OCI-M1 (cell line): ENCODE measurements around the gene ITGB2.

Experiments used
- DNase-seq: peaks from one replicate; lab custom pipeline; 2025; lab: John Stamatoyannopoulos, UW

ITGB2 gene

DNA sequence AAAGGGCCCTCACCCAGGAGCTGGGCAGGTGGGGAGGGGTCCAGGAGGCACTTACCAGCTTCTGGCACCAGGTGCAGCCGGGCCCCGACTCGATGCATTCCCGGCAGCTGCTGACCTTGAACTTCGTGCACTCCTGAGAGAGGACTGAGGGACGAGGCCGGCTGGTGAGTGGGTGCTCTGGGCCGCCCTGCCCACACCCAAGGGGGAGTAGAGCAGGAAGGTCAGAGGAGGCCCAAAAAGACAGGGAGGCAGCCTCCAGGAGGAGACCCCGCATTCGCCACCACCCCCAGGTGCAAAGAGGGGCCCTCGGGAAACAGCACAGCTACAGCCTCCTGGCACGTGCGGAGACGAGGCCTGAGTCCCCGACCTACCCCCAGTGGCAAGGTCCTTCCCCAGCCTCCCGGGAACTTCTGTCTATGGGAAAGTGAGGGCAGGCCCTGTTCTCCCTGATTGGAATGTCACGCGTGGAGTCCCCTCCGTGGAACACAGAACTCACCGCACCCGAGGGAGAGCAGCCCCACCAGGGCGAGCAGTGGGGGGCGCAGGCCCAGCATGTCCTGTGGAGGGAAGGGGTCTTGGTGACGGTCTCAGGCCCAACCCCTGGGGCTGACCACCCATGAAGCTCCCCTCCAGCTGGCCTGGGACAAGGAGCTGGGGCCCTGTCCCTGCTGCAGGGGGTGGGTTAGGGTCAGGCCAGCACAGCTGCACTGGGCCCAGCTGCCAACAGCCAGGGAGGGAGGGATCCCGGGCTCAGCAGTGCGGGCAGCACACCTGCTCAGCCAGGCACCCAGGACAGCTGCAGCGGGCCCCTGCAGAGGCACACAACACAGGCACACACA, 10.3 kb downstream of the ITGB2 start:
- no peak for DNase-seq

DNA sequence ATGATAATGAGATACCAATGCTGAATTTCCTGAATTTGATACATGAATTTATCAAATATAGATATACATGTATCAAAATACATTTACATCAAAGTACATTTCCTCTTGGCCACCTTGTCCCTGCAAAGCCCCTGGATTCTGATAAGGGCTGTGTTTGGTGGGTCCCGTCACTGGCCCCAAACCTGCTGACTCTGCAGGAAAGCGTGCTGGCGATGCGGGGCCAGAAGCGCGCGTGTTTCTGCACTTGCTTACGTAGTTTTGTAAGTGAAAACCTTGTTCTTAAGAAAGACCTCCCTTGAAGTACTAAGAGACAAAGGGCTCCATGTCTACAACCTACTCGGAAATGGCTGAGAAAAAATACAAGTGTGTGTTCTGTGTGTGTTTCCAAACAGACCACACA, 11.0 kb downstream of the ITGB2 start:
- no peak for DNase-seq

DNA sequence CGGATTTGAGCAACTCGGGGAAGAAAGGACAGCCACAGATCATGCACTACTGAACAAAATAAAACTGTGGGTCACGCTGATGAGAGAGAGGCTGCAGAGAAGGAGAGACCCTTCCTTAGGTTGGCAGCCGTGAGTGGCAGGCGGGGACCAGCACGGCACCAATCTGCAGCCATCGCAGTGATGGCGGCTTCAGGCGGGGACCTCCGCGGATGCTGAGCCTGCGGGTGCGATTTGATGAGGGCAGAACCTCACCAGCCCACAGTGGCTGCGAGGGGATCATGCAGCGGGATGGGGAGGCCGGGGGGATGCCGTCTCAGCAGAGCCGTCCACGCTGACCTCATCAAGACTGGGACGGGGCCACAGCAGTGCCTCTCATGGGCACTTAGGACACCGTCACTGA, 11.8 kb downstream of the ITGB2 start:
- DNase-seq = no peak

DNA sequence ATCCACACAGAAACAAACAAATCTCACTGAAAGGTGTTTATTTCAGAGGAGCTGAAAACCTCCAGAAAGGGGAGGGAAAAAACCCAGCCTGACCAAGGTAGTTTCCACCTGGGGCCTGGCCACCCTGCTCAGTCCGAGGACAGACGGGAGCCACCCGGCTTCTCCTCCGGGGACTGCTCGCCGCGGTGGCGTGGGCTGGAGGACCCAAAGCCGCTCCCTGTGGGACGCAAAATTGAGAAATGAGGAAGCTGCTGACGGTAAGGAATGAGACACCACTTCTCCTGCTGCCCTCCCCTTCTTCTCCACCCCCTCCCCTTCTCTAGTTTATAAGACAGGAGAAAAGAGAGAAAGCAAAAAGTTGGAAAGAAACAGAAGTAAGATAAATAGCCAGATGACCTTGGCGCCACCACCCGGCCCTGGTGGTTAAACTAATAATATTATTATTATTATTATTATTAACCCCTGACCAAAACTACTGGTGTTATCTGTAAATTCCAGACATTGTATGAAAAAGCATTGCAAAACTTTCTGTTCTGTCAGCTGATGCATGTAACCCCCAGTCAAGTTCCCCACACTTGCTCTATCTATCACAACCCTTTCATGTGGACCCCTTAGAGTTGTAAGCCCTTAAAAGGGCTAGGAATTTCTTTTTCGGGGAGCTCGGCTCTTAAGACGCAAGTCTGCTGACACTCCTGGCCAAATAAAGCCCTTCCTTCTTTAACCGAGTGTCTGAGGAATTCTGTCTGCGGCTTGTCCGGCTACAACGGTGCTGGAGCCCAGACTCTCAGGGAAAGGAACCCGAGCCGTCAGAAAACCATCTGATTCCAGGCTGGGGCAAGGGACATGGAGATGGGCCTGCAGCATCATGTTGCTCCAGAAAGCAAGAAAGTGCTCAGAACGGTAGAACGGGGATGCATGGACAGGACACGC, 12.5 kb downstream of the ITGB2 start:
- DNase-seq = peak; percentile 87

DNA sequence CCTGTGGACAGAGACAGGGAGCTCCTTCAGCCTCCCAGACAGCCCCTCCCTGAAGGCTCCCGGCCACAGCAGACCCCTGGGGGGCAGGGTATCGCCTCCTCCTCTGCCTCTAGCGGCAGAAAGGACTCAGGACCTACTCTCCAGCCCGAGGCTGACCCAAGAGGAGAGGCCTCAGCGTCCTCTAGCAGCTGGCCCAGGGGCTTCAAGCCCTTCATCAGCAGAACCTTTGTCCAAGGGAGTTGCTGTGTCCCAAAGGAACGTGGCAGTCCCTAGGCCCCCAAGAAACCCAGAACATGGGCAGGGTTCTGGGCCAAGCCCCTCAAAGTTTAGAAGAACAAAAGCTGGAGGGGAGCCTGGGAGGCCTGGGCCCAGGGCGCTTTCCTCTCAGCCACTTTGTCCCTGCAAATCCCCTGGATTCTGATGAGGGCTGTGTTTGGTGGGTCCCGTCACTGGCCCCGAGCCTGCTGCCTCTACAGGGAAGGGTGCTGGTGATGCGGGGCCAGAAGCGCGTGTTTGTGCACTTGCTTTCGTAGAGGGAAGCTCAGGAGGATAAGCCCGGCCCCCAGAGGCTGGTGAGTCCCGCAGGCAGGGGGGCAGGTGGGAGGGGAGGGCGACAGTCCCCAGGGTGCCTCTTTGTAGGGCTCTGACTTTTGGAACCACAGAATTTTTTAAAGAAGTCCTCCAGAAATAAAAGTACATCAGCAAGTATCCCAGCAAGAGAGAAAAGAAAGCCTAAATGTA, 13.3 kb downstream of the ITGB2 start:
- DNase-seq = peak; percentile 31

DNA sequence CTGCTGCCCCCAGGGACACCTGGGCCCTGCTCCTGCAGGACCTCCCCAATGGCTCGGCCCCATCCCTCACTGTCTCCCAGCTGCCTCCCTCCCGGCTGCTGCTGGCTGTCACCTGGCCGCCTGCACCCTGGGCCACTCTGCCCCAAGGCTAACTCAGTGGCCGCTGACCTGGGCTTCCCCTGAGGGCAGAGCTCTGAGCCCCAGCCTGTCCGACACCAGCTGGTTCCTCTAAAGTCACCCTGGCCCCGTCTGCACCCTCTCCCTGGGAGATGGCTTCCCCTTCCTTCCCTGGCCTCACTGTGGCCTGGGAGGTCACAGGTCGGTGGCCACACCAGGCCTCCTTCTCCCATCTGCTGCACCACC, 15.0 kb downstream of the ITGB2 start:
- DNase-seq = no peak

DNA sequence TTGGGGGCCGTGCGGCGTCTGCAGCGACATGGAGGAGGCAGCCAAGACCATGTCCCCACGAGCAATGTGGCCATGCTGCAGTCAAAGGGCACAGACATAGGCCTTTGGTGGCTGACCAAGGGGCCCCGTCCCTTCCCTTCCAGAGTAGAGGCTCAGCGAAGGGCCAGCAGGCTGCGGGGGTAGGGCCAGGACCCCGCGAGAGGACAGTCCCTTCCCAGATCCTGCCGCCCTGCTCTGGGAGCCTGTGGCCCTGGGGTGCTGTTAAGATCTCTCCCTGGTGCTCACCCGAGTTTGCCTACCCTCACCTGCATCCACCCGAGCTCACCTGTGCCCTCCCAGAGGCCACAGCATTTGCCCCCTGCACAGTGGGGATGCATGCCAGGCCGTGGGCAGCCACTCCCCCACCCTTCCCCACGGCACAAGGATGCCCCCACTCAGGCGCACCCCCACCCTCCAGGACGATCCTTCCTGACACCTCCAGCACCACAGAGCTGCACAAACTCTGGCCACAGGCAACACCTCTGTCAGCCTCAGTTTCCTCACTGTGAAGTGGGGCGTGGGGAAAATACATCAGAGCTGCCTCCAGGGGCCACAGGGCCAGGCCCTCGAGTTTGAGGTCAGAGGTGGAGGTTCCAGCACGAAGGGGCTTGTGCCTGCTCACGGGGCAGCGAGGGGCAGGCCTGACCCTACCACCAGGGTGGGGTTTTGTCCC, 15.5 kb downstream of the ITGB2 start:
- DNase-seq = no peak

DNA sequence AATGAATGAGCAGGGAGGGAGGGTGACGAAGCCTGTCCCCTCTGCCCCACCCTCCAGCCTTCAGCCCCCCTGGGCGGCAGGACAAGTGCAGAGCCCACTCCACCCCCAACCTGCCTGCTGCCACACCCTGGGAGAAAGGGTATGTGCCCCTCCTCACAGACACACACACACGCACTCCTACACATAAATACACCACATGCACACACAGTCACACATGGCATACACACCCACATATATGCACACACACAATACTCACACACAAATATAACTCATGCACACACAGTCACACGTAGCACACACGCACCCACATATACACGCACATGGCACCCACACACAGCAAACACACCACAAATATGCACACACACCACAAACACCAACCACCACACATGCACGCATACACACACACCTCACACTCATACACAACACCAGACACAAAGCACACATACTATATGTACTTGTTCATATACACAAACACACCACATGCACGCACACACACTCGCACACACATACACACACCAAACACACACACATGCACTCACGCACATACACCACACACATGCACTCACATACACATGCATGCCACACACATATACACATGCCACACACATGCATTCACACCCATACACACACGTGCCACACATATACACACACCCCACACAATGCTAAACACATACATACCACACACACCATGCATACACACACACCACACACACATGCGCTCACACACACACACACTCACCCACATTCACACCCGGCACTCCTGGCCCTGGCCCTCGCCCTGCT, 16.4 kb downstream of the ITGB2 start:
- no peak for DNase-seq

DNA sequence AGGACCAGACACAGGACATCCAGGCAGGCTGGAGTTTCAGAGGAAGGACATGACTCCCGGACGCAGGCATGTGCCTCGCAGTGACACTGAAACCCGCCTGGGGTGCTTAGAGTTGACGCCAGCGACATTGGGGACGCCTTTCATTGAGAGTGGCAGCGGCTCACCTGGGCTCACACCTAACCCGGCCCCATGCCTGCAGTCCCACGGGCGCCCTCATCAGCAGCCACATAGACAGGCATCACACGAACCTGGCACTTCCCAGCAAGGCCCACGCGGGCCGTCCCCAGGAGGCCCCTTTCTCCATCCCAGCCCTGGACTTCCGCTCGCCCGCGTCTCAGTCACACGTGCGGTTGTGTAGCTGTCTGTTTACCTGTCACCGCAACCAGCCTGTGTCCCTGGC, 17.0 kb downstream of the ITGB2 start:
- no peak for DNase-seq

DNA sequence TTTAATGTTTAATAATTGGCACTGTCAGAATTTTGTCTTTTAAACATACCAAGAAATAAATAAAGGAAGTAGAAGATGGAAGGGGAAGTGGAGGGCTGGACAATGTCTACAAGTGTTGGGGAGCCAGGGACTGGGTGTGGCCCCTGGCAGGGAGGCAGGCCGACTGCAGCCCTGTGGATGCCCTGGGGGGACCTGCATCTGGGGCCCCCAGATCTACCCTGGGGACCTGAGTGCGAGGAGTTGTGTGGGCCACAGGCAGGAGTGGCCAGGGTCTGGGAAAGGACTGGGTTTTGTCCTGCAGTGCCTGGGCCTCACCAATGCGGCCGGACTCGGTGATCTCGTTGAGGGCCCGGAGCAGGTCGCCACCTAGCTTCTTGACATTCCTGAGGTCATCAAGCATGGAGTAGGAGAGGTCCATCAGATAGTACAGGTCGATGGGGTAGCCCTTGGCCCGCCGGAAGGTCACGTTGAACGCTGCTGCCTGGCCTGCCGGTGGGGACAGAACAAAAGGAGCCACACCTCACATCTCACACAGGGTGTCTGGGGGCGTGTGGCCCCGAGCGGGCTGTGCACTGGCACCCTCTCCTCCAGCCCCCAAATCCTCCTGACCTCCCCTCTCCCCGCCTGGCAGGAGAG, 17.5 kb downstream of the ITGB2 start:
- no peak for DNase-seq

DNA sequence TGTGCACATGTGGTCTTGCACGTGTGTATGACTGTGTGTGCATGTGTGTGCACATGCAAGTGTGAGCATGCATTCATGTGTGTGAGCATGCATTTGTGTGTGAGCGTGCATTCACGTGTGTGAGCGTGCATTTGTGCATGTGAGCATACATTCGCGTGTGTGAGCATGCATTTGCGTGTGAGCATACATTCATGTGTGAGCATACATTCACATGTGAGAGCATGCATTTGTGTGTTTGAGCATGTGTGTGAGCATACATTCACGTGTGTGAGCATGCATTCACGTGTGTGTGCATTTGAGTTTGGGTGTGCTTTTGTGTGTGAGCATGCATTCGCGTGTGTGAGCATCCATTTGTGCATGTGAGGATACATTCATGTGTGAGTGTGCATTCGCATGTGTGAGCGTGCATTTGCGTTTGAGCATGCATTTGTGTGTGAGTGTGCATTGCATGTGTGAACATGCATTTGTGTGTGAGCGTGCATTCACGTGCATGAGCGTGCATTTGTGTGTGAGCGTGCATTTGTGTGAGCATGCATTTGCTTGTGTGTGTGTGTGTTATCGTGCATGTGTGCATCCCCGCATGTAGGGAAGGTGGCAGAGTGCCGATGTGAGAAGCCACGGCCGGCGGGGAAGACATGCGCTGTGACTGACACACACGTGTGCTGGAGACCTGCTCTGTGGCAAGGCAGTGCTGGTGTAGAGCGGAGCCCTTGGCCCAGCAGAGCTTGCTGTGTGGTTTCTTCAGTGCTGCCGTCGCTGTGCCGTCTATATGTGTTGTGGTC, 18.2 kb downstream of the ITGB2 start:
- no peak for DNase-seq

DNA sequence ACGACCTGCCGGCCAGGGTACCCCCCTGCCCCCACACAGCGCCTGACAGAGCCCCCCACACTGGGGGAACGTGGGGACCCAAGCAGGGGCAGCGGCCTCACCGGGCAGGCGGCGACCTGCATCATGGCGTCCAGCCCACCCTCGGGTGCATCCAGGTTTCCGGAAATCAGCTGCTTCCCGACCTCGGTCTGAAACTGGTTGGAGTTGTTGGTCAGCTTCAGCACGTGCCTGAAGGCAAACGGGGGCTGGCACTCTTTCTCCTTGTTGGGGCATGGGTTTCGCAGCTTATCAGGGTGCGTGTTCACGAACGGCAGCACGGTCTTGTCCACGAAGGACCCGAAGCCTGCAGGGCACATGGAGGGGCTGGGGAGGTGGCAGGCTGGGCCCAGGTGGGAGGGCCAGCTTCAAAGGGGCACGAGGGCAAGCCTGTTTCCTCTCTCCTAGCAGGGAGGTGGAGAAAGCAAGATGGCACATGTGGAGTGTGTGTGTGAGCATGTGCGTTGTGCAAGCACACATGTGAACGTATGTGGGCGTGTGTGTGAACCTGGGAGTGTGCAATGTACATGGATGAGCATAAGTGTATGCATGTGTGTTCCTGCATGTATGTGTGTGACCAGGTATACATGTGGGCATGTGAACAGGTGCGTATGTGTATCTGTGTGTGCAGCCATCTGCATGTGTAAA, 19.2 kb downstream of the ITGB2 start:
- no peak for DNase-seq

DNA sequence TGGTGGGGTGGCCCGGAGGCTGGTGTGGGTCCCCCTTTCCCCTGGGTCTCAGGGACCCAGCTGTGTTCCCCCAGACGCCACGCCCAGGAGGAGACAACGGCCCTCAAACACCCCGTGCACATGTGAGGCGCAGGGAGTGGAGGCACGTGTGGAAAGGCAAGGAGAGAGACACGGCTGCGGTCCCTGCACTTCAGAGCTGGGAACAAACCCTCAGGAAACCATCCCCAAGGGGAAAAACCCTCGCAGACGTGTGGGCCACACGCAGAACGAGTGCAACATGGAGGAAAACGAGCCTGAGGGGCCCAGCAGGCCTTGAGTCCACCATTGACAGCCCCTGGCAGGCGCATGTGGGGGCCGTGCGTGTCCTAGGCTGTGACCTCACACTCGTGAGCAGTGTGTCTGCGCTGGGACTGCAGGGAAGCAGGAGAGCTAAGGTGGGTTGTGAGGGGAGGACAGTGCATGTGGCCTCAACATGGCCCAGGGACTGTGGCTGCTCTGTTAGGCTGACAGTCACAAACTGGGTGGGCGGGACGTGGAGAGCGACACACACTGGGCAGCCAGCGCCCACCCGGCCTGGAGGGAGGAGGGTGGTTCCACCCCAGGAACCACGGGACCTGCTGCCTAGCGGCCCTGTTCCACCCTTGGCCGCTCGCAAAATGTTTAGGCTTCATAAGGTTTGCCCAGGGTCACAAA, 20.0 kb downstream of the ITGB2 start:
- no peak for DNase-seq

DNA sequence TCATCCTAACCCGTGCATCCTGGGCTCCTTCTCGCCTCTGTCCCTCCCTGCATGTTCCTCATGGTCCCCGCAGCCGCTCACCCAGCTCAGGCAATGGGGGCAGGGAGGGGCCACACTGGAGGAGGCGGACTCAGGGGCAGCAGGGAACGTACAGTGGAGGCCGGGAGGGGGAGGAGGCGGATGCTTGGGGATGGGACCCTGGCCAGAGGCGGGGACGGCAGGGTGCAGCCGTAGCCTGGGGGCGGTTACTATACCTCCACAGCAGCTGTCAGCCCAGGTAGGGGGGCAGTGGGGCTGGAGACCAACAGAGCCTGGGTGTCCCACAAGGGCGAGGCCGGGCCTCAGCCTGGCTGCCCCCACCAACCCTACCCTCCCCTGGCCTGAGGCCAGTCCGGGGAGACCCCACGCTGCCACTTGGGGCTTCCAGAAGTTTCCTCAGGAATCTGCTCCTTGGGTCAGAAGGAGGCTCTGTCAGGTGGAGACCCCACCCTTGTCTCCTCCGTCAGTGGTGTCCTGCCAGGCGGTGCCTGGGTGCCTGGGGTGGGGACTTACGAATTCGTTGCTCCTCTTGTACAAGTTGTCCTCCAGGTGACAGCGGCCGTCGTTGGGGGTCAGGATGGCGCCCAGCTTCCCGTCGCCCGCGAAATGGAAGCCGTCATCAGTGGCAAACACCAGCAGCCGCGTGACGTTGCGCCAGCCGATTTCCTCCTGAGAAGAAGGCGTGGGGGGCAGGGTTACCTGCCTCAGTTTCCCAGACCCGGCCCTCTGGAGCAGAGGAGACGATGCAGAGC, 20.7 kb downstream of the ITGB2 start:
- no peak for DNase-seq

DNA sequence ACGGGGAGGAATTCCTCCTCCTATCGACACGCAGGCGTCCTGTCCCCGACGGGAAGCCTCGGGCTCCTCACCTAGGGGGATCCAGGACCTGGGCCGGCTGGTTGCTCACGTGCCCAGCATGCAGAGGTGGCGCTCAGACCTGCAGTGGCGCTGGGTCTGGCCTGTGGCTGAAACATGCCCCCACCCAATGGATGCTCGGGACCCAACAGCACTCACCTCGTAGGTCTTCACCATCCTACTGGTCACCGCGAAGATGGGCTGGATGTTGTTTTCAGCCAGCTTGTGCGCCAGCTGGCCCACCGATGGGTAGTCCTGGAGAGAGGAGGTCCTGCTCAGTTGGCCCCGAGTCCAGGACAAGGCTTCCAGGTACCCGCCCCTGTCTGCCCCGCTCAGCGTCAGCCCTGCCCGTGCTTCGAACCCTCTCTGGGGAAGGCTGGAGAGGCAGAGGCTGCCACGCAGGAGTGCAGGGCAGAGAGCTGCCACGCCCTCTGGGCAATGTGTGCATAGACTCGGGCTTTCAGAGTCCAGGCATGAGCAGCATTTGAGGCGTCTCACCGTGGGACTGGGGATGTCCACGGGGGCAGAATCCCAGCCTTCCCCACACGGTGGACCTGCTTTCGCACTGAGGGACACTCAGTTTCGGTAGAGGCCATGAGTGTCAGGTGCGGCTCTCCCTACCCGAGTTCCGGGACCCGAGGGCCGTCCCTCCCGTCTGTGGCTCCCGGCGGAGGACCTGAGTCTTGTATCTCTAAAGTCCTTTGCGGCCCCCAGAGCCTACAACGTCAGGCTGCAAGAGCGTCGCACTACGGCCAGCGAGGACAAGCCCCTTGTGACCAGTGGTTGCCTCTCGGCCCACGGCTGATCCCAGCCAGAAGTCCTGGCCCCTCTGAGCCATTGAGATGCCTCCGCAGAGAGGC, 21.6 kb downstream of the ITGB2 start:
- no peak for DNase-seq

DNA sequence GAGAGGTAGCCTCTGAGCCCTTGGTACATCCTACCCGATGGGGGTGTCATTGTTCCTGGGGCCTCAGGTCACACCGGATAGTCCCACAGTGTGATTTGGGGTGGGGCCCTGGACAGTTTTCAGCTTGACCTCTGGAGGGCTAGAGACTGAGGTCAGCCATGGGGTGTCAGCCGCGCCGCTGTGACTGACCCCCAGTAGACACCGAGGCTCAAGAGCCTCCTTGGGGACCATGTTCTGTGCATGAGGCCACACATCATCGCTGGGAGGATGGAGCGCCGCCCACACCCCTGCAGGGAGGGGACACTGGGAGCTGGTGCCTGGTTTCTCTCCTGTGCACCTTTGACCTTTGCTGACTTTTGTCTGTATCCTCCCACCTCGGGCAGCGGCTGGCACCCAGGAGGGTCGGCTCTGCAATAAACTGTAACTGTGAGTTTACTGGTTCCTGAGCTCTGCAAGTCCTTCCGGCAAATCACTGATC, 22.6 kb downstream of the ITGB2 start:
- no peak for DNase-seq
